Measurements from ENCODE around the gene SCARB1. TPM values are rescaled to one million over a fixed set of nuclear protein-coding genes. Genes with fewer than 3 reads are reported as not detected.

The SCARB1 gene
- total RNA-seq, 1 donor from 2014 or later: 81.1 TPM

- Histone ChIP-seq H3K4me1 (peaks cover 0 to 3% of the 10 kb centered on the region in 2 donors), H3K4me3 (no peak overlapping the region), H3K27ac (no peak overlapping the region), H3K36me3 (peaks cover 0 to 1% of the 10 kb centered on the region in 2 donors), H3K27me3 (no peaks in the 10 kb centered on the region), H3K9me3 (no peaks in the 10 kb centered on the region)
- intact Hi-C loops (cut with DNase I): no loop called here
- no peak for DNase-seq (ENCODE audit: low spot score in 2 of 2)
- TF ChIP-seq CTCF (IDR thresholded peaks at IDR 0.05): no peak
Measured at GRCh38 chr12:124805050-124805449, 58.6 kb downstream of the SCARB1 start.

GRCh38 chr12:124804011-124804621, 59.5 kb downstream of the SCARB1 start:
- Histone ChIP-seq H3K27me3 (no peaks in the 10 kb centered on the region), H3K36me3 (peaks cover 0 to 3% of the 10 kb centered on the region in 2 donors), H3K9me3 (no peaks in the 10 kb centered on the region), H3K4me1 (peaks cover 0 to 3% of the 10 kb centered on the region in 2 donors), H3K4me3 (peak overlapping the region; percentile 13 to 31), H3K27ac (peak overlapping the region; percentile 12 to 39)
- DNase-seq (ENCODE audit: low spot score in 2 of 2): no peak
- intact Hi-C loops (cut with DNase I): no loop called here
- no peak for TF ChIP-seq CTCF (IDR thresholded peaks at IDR 0.05)

- peaks cover 0 to 3% of the 10 kb centered on the region in 2 donors for H3K36me3 ChIP-seq
- DNase-seq (ENCODE audit: low spot score in 2 of 2): no peak
- intact Hi-C loops (cut with DNase I): no loop called here
Measured at GRCh38 chr12:124802361-124802760, 61.3 kb downstream of the SCARB1 start.

GRCh38 chr12:124800506-124800905, 63.2 kb downstream of the SCARB1 start:
- TF ChIP-seq CTCF (IDR thresholded peaks at IDR 0.05): no peak
- no peak overlapping the region for H3K27ac ChIP-seq
- peaks cover 0 to 3% of the 10 kb centered on the region in 2 donors for H3K4me1 ChIP-seq
- DNase-seq (ENCODE audit: low spot score in 2 of 2): no peak
- no peaks in the 10 kb centered on the region for H3K27me3 ChIP-seq
- H3K9me3 ChIP-seq: no peaks in the 10 kb centered on the region
- intact Hi-C loops (cut with DNase I): no loop called here
- peaks cover 0 to 3% of the 10 kb centered on the region in 2 donors for H3K36me3 ChIP-seq
- no peak overlapping the region for H3K4me3 ChIP-seq

More at GRCh38 chr12:124802361-124802760, 61.3 kb downstream of the SCARB1 start:
- Histone ChIP-seq H3K27me3 (no peaks in the 10 kb centered on the region), H3K4me1 (peaks cover 0 to 3% of the 10 kb centered on the region in 2 donors), H3K9me3 (no peaks in the 10 kb centered on the region), H3K27ac (no peak overlapping the region), H3K4me3 (no peak overlapping the region)
- no peak for TF ChIP-seq CTCF (IDR thresholded peaks at IDR 0.05)

- DNase-seq (ENCODE audit: low spot score in 2 of 2): no peak
- TF ChIP-seq CTCF (IDR thresholded peaks at IDR 0.05): no peak
- Histone ChIP-seq H3K4me1 (no peaks in the 10 kb centered on the region), H3K36me3 (peaks cover 0 to 3% of the 10 kb centered on the region in 2 donors), H3K27ac (no peak overlapping the region), H3K27me3 (no peaks in the 10 kb centered on the region), H3K4me3 (no peak overlapping the region), H3K9me3 (no peaks in the 10 kb centered on the region)
- intact Hi-C loops (cut with DNase I): no loop called here
Measured at GRCh38 chr12:124797321-124797720, 66.3 kb downstream of the SCARB1 start.
